GM21423 (cell line): ENCODE measurements around the gene OLR1.
"Not testable (repeated sequence)": the region's sequence is repeated elsewhere in the genome, so short reads cannot be mapped to it uniquely, and the experiment has no call there.

ENCODE experiments used
- ATAC-seq: cut with Tn5 transposase; IDR thresholded peaks from one replicate; pipeline ENCODE4 v1.9.1; 2021; ENCODE audit warnings: mild to moderate bottlenecking, moderate library complexity; ENCODE audit not compliant: unreplicated experiment

The OLR1 gene

GRCh38 chr12:10191865-10192264 is 19.9 kb upstream of the OLR1 start:
- ATAC-seq, result no peak

GRCh38 chr12:10190558-10191388 is 18.8 kb upstream of the OLR1 start:
- ATAC-seq, result peak; percentile 82

- ATAC-seq, result no peak
Measured at GRCh38 chr12:10189653-10190052, 17.7 kb upstream of the OLR1 start.

- ATAC-seq, result not testable (repeated sequence)
Measured at GRCh38 chr12:10186958-10187357, 15.0 kb upstream of the OLR1 start.

GRCh38 chr12:10186299-10186698 is 14.4 kb upstream of the OLR1 start:
- ATAC-seq, result no peak

GRCh38 chr12:10184261-10184843 is 12.4 kb upstream of the OLR1 start:
- no peak for ATAC-seq

- no peak for ATAC-seq
Measured at GRCh38 chr12:10182354-10183049, 10.6 kb upstream of the OLR1 start.

GRCh38 chr12:10179776-10180181 is 7.8 kb upstream of the OLR1 start:
- no peak for ATAC-seq

GRCh38 chr12:10178821-10179220 is 6.9 kb upstream of the OLR1 start, which contains the start of gene TMEM52B:
Gene TMEM52B, plus strand, starts transcription at chr12:10179032. Its CDS starts 543 bp downstream, at chr12:10179575.
- no peak for ATAC-seq

- ATAC-seq, result no peak
Measured at GRCh38 chr12:10175846-10176636, 4.1 kb upstream of the OLR1 start.

- no peak for ATAC-seq
Measured at GRCh38 chr12:10174986-10175614, 3.2 kb upstream of the OLR1 start.

GRCh38 chr12:10170216-10170615 is 1.7 kb downstream of the OLR1 start:
- no peak for ATAC-seq

GRCh38 chr12:10169104-10169503 is 2.8 kb downstream of the OLR1 start:
- no peak for ATAC-seq

- no peak for ATAC-seq
Measured at GRCh38 chr12:10167599-10167998, 4.3 kb downstream of the OLR1 start.

- ATAC-seq, result no peak
Measured at GRCh38 chr12:10165421-10165820, 6.5 kb downstream of the OLR1 start.

- no peak for ATAC-seq
Measured at GRCh38 chr12:10163084-10163483, 8.8 kb downstream of the OLR1 start.

- no peak for ATAC-seq
Measured at GRCh38 chr12:10160617-10161385, 11.1 kb downstream of the OLR1 start.

GRCh38 chr12:10159280-10159679 is 12.7 kb downstream of the OLR1 start:
- no peak for ATAC-seq

- no peak for ATAC-seq
Measured at GRCh38 chr12:10158406-10158805, 13.5 kb downstream of the OLR1 start.

GRCh38 chr12:10155966-10156365 is 16.0 kb downstream of the OLR1 start:
- ATAC-seq, result no peak
